Activated T-helper 1 cell treated with anti-CD3 and anti-CD28 coated beads, Interleukin-2, amount 50 U/mL, for 16 hours (primary cell): ENCODE data around the gene KDELR1.

Experiments used
- DNase-seq, 2 donors: peaks; one replicate each; pipeline ENCODE4 v3.0.0-alpha.2; 2020; ENCODE audit warnings: low read depth in 1 of 2, low spot score in 1 of 2

The KDELR1 gene

DNA sequence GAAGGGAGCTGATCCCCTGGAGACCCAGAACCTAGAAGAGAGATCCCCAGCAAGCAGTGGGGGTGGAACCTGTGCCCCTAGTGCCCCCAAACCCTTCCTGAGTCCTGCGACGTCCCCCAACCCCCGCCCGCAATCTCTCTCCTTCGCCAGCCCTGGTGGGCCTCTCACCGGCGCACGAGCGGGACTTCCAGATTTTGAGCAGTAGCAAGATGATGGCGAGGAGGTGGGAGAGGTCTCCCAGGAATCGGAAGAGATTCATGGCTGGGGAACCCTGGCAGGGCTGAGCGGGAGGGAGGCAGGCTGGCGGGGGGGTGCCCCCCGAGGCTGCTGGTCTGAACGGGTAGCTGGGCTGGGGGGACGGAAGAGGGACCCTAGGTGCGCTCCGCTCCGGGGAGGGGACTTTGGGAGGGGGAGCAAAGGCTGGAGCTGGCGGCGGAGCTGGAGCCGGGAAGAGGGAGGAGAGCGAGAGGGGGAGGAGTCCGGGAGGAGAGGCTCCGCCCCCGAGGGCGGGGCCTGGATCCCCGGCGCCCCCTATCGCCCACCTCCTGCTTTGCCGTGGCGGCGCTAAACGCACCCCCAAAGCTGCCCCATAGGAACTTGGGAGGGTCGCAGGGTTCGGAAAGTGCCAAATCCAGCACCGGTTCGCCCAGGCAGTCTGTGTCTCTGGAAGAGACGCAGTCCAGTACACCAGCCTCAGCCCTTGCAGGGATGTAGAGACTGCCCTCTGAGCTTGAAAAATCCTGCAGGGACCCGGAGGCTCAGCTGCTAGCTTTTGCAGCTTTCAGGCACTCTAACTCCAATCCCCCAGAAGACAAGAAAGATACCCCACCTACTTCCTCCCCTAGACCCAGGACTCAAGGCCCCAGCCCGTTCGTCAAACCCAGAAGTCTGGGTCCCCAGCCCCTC lies at the start of gene KDELR1:
Gene KDELR1 (minus strand): TSS at position 452 of the 906 bp plus-strand sequence. CDS start 193 bp downstream, at position 259.
- DNase-seq, result peak; percentile 60 to 64

DNA sequence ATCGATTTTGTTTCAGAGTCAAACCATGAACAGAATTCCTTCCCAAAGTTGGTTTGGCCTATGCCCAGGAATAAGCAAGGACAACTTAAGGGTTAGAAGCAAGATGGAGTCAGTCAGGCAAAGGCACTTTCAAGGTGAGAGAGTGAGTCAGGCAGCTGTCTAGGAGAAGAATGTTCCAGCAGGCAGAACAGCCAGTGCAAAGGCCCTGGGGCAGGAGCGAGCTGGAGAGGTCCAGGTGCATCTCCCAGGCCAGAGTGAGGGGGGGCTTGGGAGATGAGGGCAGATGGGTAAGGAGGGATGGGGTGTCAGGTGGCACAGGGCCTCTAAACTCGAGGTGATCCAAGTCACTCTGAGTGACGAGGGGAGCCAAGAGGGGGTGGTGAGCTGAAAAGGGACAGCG lies 45.2 kb upstream of the KDELR1 start:
- no peak for DNase-seq

GRCh38 chr19:48433337-48433736 lies 42.0 kb upstream of the KDELR1 start:
- DNase-seq, result no peak

DNA sequence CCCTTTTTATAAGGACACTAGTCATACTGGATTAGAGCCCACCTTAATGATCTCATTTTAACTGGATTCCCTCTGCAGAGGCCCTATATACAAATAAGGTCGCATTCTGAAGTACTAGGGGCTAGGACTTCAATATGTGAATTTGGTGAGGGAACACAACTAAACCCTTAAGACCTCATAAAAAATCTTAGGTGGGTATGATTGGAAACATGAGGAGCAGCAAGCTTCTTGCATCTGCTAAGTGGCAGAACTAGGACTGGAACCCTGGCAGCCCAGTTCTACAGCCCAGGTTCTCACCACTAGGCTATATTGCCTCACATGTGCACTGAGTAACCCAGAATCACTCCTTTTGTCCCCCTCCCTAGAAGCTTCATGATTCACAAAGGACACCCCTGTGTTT lies 37.3 kb upstream of the KDELR1 start:
- DNase-seq, result no peak

GRCh38 chr19:48424694-48425219 lies 33.4 kb upstream of the KDELR1 start:
- no peak for DNase-seq

GRCh38 chr19:48421548-48421947 lies 30.2 kb upstream of the KDELR1 start:
- no peak for DNase-seq

DNA sequence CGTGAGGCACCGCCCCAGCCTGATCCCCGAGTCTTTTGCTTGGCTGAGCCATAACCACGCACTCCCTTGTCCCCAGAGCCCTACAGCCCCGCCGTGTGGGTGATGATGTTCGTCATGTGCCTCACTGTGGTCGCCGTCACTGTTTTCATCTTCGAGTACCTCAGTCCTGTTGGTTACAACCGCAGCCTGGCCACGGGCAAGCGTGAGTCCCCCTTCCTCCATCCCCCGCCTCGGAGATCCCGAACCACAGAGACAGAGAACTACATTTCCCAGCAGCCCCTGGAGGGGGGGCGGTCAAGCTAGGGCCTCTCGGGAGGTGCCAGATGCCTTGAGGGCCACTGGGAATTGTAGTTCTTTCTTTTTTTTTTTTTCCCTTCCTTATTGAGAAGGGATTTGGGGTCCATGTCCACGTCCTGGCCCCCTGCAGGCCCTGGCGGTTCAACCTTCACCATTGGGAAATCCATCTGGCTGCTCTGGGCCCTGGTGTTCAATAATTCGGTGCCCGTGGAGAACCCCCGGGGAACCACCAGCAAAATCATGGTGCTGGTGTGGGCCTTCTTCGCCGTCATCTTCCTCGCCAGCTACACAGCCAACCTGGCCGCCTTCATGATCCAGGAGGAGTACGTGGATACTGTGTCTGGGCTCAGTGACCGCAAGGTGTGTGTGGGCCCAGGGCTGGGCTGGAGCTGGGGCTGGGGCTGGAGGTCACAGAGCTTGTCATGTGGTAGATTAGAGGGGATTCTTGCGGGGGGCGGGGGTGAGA lies 28.0 kb upstream of the KDELR1 start:
- peak; percentile 25 to 51 for DNase-seq

- no peak for DNase-seq
These were observed 27.1 kb upstream of the KDELR1 start for GRCh38 chr19:48418317-48419064.

DNA sequence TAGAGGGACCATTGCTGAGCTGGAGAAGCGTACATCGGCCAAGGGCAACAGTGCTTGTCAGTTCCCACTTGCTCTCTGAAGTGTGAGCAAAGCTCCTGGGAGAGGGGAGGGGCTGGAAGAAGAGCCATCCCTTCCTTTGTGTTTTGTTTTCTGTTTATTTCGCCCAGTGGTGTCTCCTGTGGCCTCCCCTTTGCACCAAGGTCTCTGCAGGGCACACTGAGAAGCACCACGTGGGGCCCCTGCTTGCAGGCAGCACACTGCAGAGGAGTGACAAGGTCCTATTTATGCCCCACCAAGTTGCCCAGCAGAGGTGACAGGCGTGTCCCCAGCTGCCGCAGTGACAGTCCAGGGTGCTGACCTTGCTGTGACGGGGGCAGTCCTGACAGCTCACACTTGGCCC lies 26.1 kb upstream of the KDELR1 start:
- DNase-seq, result no peak

GRCh38 chr19:48415806-48416221 lies 24.5 kb upstream of the KDELR1 start:
- DNase-seq, result no peak

DNA sequence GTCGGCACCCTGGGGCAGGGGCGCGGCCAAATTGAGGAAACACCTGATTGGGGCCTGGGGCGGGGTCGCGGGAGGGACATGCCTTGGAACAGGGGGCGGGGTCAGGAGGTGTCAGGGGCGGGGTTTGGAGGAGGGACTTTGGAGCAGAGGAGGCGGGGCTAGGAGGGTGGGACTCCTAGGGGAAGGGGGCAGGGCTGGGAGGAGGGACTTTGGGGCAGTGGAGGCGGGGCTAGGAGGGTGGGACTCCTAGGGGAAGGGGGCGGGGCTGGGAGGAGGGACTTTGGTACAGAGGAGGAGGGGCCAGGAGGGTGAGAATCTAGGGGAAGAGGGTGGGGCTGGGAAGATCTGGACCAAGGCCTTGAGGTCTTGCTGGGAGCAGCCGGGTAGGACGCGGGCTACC lies 24.0 kb upstream of the KDELR1 start:
- peak in 1 of 2 donors; percentile 47 for DNase-seq

DNA sequence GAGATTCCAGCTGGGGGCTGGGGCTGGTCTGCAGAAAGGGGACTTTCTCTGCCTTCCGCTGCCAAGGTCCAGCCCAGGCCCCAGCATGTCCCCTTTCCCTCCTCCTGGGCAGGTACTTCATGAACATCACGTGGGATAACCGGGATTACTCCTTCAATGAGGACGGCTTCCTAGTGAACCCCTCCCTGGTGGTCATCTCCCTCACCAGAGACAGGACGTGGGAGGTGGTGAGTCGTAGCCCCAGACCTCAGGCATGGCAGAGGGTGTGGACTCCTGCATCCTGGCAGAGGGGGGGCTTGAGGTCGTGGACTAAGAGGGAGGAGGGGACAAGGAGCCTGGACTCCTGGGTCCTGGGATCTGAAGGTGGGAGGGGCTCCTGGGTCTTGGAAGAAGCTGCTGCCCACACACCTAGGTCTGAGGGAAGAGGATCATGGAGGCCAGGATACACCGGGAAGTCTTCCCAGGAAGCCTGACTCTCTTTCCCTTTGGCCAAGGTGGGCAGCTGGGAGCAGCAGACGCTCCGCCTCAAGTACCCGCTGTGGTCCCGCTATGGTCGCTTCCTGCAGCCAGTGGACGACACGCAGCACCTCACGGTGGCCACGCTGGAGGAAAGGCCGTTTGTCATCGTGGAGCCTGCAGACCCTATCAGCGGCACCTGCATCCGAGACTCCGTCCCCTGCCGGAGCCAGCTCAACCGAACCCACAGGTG lies 22.7 kb upstream of the KDELR1 start:
- DNase-seq, result no peak

DNA sequence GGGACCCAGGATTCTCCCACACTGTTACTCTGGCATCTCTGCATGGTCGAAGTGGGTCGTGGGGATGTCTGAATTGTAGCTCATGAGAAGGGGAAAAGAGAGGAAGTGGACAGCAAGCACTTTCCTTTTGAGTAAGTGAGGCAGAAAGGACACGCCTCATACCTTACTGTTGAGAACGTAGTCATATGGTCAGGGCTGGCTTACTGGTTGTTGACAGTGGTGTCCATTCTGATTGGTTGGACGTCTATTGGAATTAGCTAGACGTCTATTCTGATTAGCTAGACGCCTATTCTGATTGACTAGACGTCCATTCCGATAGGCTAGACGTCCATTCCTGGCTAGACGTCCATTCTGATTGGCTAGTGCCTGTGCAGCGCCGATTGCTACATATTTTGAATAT lies 14.5 kb upstream of the KDELR1 start:
- no peak for DNase-seq

GRCh38 chr19:48405010-48405659 lies 13.8 kb upstream of the KDELR1 start:
- DNase-seq, result no peak

DNA sequence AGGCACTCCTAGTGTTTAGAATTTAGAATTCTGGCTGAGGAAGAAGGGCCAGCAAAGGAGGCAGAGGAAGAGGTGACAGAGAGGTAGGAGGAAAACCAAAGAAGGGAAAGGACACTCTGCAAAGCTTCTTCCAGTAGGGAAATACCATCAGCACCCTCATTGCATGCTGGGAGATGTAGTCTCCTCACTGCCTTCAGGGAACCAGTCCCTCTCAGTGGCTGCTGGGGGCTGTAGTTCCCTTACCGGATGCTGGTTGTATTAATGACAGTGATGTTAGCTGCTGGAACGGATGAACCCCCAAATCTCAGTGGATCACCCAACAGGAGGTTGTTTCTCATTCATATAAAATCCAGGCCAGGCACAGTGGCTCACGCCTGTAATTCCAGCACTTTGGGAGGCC lies 12.3 kb upstream of the KDELR1 start:
- DNase-seq, result no peak

DNA sequence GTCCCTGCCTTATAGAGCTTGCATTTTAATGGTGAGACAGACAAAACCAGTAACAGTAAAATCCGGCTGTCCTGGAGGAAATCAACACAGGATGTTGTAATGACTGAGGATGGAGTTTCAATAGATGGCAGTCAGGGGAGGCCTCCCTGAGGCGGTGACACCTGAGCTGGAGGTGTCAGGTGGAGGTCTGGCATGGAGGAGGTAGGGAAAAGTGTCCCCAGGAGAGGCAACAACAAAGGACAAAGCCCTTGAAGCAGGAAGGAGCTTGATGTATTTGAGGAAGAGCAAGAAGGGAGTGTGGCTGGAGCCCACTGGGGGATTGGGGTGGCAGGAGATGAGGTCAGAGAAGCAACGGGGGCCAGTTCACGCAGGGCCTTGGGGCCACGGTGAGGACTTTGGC lies 9.9 kb upstream of the KDELR1 start:
- DNase-seq, result no peak

DNA sequence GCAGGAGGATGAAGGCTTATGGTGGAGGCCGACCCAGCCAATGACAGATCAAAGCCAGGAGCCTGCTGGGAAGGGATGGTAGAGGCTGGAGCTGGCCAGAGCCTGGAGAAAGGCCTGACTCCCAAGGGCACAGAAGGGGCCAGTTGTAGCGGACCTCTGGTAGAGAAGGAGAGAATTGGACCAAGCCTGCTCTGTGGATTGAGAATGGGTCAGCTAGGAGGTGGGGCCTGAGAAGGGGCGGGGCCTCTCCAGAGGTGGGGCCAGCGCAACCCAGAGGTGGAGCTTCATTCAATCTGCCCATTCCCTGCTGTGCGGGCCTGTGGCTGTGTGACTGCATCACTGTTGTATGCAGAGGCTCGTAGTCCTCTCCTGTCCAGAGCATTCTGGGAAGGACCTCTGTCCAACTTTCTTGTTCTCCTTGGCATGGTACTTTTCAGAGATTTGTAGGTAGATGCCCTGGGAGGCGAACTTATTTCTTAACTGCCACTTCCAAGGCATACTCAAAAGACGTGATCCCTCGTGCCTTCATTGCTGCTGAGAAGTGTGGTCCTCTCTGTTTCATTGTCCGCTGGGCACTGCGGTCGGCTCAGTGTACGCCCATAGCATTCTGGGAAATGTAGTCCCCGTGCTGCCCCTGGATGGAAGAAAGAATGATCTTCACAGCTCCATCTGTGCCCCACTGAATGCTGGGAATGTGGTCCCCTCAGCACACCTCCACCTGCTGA lies 8.8 kb upstream of the KDELR1 start:
- no peak for DNase-seq

GRCh38 chr19:48398375-48399235 lies 7.3 kb upstream of the KDELR1 start:
- DNase-seq, result peak; percentile 78 to 81

DNA sequence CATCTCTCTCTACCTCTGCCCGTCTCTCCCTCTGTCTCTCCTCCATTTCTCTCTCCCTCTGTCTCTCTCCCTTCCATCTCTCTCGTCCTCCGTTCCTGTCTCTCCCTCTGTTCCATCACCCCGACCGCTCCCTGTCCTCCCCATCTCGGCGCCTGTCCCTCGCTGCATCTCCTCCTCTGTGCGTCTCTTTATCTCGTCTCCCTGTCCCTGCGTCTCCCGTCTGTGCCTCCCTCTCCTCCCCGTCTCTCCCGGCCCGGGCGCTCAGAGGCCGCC lies 6.7 kb upstream of the KDELR1 start:
- no peak for DNase-seq
